Colonic mucosa (tissue), 4 donors: Measurements from ENCODE around the gene LTBP2. TPM values are rescaled to one million over a fixed set of nuclear protein-coding genes. Genes with fewer than 3 reads are reported as not detected.

Experiments
- DNase-seq: peaks from one replicate; pipeline ENCODE4 v3.0.0-alpha.2; 2020
- H3K27ac ChIP-seq: fragments of 200-600 bp; one replicate; pipeline ENCODE4 v1.8.0; 2021
- H3K27me3 ChIP-seq: fragments of 200-600 bp; one replicate; pipeline ENCODE4 v1.8.0; 2021
- H3K36me3 ChIP-seq: fragments of 200-600 bp; one replicate; pipeline ENCODE4 v1.8.0; 2021
- H3K4me1 ChIP-seq: fragments of 200-600 bp; one replicate; pipeline ENCODE4 v1.8.0; 2021; ENCODE audit warnings: mild to moderate bottlenecking
- H3K4me3 ChIP-seq: fragments of 200-600 bp; one replicate; pipeline ENCODE4 v1.8.0; 2021
- H3K9ac ChIP-seq, 2 donors: one replicate each; pipeline ENCODE4 v1.7.0; 2013; ENCODE audit warnings: control low read depth in 2 of 2, low read depth in 2 of 2, low read length in 2 of 2
- H3K9me3 ChIP-seq: fragments of 200-600 bp; one replicate; pipeline ENCODE4 v1.8.0; 2021
- CTCF ChIP-seq: fragments of 200-600 bp; IDR thresholded peaks from one replicate; pipeline ENCODE4 v1.8.0; 2022; ENCODE audit warnings: antibody characterized with exemption, mild to moderate bottlenecking
- intact Hi-C: fragments of 100-400 bp; cut with DNase I; formaldehyde crosslinking; loops from one replicate; pipeline ENCODE4 v1.14.1; 2022
- total RNA-seq, 2 donors: library from RNA; stranded (reverse); fragmentation: NEBNext Ultra II Directional in 1 of 2; extraction: Animal tissue kit (Norgen Biotek cat#: 25700) in 1 of 2; gene quantifications; one replicate each; pipeline ENCODE4 v1.2.1, GENCODE V29; 2021
- donor health status: healthy.
- donor health status: DM: no; HTN: no; CAD: no.
- donor health status: DM: no; HTN: no; CAD: no.

The LTBP2 gene
- total RNA-seq, 2 donors from 2014 or later = 1.9 to 3.7 TPM

GRCh38 chr14:74599321-74599761 lies 12.7 kb downstream of the LTBP2 start:
- no peak for DNase-seq
- Histone ChIP-seq H3K9me3 (no peaks in the 10 kb centered on the region), H3K4me1 (no peaks in the 10 kb centered on the region), H3K4me3 (no peak overlapping the region), H3K27me3 (no peaks in the 10 kb centered on the region), H3K9ac (no peak overlapping the region), H3K27ac (no peak overlapping the region), H3K36me3 (no peaks in the 10 kb centered on the region)
- no peak for TF ChIP-seq CTCF
- intact Hi-C loops = no loop called here

DNA sequence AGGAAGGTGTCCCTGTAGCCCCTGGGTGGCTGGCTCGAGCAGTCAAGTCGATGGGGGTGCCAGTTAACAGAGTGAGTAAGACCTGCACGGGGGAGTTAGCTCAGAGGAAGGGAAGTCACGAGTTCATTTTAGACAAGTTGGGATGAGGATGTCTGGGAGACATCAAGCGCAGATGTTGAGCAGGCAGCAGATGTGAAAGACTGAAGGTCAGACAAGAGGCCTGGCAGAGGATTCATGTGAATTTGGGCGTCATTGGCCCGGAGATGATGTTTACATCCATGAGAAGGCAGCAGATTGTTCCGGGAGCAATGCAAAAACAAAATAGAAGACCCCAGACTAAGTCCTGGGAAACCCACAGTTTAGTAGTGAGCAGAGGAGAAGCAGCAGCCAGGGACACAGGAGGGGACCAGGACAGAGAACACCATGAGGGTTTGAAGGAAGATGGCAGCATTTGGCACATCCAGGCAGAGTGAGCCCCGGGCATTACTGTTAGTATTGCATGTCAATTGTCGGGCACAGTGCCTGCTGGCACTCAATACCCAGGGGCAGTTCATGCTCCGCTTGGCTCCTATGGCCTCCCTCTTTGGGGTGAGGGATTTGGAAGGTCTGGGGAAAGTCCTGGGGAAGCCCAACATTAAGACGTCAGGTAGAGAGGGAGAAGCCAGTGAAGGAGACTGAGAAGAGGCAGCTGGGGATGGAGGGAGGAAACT lies 15.1 kb downstream of the LTBP2 start:
- Histone ChIP-seq H3K27me3 (no peaks in the 10 kb centered on the region), H3K4me3 (no peak overlapping the region), H3K27ac (no peak overlapping the region), H3K9me3 (no peaks in the 10 kb centered on the region), H3K36me3 (no peaks in the 10 kb centered on the region), H3K4me1 (no peaks in the 10 kb centered on the region), H3K9ac (no peak overlapping the region)
- DNase-seq = no peak
- intact Hi-C loops = no loop called here
- no peak for TF ChIP-seq CTCF

DNA sequence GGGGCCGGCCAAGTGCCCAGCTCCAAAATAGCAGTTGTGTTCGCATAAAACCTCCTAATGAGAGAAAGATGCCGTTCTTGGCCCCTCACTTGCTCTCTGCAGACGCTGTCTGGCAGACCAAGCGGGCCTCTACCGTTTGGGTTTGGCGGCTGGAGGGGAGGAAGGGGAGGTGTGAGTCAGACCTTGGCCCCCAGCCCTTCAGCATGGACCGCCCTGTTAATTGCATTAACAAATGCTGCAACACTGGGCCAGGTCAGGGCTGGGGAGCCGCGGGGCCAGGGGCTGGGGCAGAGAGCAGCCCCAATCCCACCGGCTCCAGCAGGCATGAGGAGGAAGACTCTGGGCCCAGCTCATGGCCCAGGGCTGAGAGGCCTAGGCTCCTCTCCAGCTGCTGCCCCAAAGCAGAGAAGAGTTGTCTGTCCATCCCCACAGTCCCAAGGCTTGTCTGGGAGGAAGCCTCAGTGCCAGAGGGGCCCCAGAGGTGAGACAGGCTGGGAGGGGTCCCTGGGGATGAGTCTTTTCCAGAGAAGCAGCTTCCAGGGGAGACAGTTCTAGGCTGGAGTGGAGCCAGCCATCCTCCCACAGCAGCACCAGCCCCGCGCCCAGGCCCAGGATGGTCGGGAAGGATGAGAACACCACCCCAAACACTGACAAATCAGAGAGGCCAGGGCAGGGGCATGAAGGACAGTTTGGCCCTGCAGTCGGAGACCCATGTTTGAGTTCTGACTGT lies 16.9 kb downstream of the LTBP2 start:
- TF ChIP-seq CTCF = no peak
- Histone ChIP-seq H3K4me1 (no peaks in the 10 kb centered on the region), H3K9me3 (no peaks in the 10 kb centered on the region), H3K4me3 (no peak overlapping the region), H3K9ac (peak overlapping the region in 1 of 2 donors; percentile 26), H3K36me3 (no peaks in the 10 kb centered on the region), H3K27me3 (no peaks in the 10 kb centered on the region), H3K27ac (peak overlapping the region; percentile 46)
- intact Hi-C loops = no loop called here
- DNase-seq = peak; percentile 60

DNA sequence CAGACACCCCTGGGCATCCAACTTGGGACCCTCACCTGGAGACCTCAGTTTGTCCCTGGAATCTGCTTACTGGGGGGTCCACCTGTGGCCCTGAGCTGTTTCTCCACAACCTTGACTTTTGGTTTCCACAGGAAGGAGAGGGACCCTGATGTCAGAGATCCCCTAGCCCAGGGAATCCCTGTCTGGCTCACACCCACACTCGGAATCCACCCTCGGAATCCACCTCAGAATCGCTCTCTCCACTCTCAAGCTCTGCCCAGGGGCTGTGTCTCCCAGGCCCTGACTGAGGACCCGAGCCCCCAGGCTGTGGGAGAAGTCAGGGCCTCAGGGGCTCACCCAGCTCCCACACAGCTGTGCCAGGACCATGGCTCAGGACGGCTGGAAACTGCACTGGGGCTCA lies 17.4 kb downstream of the LTBP2 start:
- intact Hi-C loops = no loop called here
- H3K36me3 ChIP-seq = no peaks in the 10 kb centered on the region
- no peak for DNase-seq
- H3K4me1 ChIP-seq = no peaks in the 10 kb centered on the region
- H3K27ac ChIP-seq = peak overlapping the region; percentile 46
- peak overlapping the region in 1 of 2 donors; percentile 26 for H3K9ac ChIP-seq
- no peaks in the 10 kb centered on the region for H3K27me3 ChIP-seq
- H3K9me3 ChIP-seq = no peaks in the 10 kb centered on the region
- H3K4me3 ChIP-seq = no peak overlapping the region
- TF ChIP-seq CTCF = no peak

- Histone ChIP-seq H3K36me3 (no peaks in the 10 kb centered on the region), H3K4me1 (no peaks in the 10 kb centered on the region), H3K27ac (peak overlapping the region; percentile 46), H3K27me3 (no peaks in the 10 kb centered on the region), H3K9me3 (no peaks in the 10 kb centered on the region), H3K4me3 (no peak overlapping the region), H3K9ac (peak overlapping the region in 1 of 2 donors; percentile 20)
- no peak for DNase-seq
- no peak for TF ChIP-seq CTCF
- intact Hi-C loops = no loop called here
Observed at GRCh38 chr14:74594029-74594428, 18.0 kb downstream of the LTBP2 start.
